NCI-H526 (cell line): ENCODE results near the gene TADA2B.

Source experiments
- DNase-seq, 2 experiments: peaks; one replicate each; lab custom pipeline; 2025; lab: John Stamatoyannopoulos, UW

TADA2B gene

DNA sequence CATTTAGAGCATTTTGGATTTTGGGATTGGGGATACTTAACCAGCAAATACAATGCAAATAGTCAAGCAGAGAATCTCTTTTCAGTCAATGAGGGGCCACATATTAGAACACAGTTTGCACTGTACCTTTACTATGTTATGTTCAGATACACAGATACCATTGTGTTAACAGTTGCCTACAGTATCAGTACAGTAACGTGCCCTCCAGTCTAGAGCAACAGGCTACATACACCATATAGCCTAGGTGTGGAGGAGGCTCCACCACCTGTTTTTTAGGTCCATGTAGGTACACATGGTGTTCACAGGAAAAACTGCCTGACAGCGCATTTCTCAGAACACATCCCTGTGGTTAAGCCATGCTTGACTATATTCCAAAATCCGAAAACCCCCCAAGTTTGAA is 15.6 kb downstream of the TADA2B start:
- DNase-seq, result no peak

- no peak for DNase-seq
Measured at GRCh38 chr4:7059662-7060061, 16.5 kb downstream of the TADA2B start.

- no peak for DNase-seq
Measured at GRCh38 chr4:7060346-7061150, 17.4 kb downstream of the TADA2B start.

GRCh38 chr4:7061815-7062214 is 18.6 kb downstream of the TADA2B start:
- DNase-seq, result no peak

DNA sequence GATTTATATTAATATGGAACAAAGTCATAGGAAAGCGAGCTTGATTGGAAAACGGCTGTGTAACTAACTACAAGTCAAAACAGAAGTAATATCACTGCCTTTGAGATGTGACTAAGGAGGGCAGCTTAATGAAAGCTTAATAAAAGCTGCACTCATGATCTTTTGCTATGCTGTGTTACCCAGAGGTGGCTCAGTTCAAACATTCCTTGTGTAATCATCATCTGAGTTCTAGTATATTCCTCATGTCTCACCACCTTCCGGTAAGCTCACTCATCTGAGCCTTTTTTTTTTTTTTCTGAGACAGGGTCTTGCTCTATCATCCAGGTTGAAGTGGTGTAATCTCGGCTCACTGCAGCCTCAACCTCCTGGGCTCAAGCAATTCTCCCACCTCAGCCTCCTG is 19.6 kb downstream of the TADA2B start:
- DNase-seq, result no peak

- no peak for DNase-seq
Measured at GRCh38 chr4:7063362-7063761, 20.2 kb downstream of the TADA2B start.

DNA sequence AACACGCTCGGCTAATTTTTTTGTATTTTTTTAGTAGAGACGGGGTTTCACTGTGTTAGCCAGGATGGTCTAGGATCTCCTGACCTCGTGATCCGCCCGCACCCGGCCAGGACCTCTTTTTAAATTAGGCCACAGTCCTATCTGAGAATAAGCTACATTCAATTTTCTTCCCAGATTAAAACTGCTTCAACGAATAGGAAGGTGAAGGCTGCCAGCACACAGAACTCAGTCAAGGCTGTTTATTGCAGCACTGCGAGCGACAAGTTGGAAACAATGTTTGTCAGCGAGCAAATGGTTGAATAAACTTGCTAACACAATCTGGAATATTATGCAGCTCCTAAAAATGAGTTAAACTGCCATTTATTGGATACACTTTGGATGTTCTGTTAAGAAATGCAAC is 22.8 kb downstream of the TADA2B start:
- no peak for DNase-seq

DNA sequence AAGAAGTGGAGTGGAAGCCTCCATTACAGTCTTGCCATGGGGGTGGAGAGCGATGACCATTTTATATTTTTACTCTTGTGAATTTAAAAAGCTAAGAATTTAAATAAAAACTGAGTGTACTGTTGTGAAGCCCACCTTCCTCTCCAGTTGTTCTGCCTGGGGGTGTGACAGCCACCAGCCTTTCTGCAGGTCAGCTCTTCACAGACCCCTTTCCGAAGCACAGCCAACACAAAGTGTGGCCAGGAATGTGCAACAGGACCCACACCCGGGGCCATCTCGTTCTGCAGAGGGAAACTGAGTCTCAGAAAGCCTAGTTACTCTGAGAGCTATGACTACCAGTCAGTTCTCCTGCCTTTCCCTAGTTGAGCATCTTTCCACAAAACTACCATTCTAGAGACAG is 23.3 kb downstream of the TADA2B start:
- no peak for DNase-seq

- DNase-seq, result no peak
Measured at GRCh38 chr4:7067126-7067451, 23.9 kb downstream of the TADA2B start.

DNA sequence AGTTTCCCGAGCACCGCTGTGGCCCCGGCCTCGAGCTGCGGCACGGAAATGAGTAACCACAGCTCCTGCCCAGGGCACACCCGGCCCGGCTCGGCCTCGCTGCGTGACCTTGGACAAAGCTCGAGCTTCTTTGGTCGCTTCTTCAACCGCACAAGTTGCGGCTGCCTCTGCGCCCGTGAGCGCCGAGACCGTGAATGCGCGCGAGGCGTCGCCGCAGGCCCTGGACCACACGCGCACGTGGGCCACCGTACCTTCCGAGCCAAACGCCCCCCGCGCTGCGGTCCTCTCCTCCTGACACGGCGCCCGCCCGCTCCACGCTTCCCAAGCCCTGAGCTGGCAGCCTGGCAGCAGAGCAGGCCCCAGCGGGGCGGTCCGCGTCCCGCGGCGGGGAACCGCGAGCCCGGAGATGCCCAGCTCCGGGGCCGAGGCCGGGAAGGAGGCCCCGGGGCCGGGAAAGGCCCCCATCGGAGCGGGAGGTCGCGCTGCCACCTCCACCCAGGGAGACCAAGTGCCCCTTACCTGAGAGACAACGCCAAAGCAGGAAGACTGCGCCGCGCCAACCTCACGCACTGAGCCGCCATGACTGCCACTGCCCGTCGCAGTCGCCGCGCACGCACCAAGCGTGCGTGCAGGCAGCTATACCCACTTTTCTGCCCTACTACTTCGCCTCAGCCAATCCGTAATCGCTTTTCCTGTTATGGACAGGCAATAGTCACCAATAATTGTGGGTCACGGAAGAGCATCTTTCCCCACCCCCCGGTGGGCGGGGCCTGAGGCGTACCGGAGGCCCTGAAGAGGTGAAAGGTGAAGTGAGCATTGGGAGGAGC is 24.5 kb downstream of the TADA2B start, which contains the start of gene GRPEL1:
GRPEL1 (minus strand) TSS at position 613 of the 827 bp plus-strand sequence; CDS start at position 581, 32 bp downstream.
- peak; percentile 98 to 99 for DNase-seq

DNA sequence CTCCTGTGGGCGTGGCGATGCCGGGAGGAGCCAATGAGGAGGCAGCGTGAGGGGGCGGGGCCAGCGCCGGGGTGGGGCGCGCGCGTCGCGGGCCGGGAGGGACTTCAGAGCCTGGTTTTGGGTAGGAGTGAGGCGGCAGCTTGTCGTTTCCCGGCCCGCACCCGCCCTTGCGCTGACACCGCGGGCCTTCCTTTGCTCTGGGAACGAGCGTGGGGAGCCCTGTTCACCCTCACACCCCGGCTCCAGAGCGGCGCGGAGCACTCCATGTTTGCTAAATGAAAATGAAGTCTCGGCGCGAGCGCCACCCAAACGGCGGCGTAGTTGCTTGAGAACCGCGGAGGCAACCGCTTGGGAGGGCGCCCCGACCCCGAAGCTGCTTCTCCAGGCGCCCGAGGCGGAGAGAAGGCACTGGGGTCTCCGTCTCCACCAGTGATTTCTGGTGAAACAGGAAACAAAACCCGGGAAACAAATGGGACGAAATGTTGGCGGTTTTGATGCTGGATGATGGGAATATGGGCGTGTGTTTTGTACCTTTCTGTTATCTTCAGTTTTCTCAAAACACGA is 25.2 kb downstream of the TADA2B start:
- peak in 1 of 2 experiments; percentile 70 for DNase-seq

DNA sequence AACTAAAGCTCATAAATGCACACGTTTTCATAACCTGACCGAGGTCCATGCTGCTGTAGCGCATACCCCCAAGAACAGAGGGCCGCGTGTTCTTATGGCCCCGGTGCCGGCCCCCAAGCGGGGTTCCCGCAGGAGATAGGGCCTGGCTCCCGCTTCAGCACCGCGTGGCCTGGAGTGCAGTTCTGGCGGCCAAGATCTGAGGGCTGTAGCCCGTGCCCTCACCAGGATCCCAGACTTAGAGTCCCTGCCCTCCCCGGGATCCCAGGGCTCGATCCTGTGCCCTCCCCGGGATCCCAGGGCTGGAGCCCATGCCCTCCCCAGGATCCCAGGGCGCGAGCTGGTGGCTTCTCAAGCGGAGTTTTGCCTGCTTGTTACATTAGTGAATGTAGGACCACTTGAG is 25.7 kb downstream of the TADA2B start:
- DNase-seq, result peak in 1 of 2 experiments; percentile 49

DNA sequence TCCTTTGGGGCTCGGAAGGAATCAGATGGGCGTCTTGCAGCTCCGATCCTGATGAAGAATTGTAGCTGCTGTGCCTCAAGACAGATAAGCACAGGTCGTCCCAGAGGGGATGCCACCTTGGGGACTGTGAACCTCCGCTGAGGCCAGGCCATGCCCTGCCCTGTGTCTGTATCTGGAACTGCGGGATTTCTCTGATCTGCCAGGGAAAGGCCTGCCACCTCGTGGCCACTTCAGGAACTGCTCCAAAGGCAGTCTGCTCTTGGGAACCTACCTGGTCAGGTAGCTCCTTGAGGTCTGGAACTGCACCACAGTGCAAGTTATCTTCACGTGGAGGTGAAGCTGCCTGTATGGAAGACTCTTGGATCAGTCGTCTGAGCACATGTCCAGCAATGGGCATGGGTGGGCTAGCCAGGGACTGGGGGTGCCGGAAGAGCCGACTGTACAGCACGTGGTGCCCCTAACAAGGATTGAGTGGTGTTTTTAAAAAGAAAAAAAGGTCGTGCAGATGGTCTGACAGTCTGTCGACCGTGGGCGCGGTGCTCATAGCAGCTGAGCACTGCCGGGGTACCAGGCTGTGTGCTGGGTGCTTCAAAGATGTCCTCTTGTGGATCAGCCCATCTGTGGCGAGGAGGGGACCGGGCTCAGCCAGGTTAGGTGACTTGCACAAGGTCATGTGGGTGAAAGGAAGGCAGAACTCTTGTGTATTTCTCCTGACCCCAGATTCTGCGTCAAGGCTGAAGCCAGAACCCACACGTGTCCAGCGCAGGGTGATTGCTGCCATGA is 27.7 kb downstream of the TADA2B start:
- peak; percentile 58 to 91 for DNase-seq

DNA sequence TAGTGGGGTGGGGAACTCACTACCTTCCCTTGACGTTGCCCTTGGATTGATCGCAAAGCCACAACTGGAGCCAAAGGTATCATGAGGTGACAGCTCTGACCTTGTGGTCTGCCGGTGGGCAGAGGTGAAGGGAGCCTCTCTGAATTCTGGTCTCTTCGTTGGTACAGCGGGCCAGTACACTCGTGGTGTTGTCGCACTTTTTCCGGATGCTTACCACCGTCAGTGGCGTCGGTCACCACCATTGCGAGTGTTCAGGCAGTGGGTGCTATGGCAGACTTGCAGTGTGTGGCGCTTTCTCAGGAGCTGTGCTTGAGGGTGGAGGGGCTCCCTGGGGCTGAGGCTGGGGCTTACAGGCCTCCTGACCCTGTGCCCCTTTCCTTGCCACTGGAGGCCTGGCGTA is 29.9 kb downstream of the TADA2B start:
- DNase-seq, result no peak

DNA sequence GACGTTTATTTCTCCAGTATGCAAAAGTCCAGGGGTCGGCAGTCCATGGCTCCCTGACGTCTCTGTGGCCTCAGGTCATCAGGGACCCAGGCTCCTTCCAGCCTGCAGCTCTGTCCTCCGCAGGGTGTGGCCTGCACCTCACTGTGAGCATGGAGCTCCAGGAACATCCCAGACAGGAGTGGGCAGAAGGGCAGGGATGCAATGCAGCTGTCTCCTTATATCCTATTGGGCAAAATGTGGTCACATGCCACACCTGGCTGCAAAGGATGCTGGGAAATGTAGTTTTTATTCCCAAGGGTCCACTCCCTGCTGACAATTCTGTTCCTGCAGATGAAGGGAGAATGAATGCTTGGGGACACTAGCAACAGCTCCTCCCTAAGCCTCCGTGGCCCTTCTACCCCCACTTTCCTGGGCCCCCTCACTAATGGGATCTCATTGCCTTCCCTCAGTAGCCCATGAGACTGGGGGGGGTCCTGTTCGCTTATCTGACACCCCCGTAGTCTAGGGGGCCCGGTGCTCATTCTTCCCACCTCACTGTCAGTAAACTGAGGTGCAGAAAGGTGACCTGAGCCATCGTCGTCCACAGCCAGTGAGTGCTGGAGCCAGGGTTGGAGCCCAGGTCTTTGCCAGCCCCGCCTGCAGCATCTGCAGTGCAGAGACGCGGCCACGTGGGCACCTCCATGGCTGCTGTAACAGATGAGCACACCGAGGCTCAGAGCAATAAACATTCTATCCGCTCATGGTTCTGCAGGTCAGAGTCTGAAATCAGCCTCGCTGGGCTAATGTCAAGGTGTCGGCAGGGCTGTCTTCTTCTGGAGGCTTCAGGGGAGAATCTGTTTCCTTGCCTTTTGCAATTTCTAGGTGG is 30.6 kb downstream of the TADA2B start:
- DNase-seq, result peak; percentile 71 to 90

- no peak for DNase-seq
Measured at GRCh38 chr4:7074426-7074825, 31.3 kb downstream of the TADA2B start.

DNA sequence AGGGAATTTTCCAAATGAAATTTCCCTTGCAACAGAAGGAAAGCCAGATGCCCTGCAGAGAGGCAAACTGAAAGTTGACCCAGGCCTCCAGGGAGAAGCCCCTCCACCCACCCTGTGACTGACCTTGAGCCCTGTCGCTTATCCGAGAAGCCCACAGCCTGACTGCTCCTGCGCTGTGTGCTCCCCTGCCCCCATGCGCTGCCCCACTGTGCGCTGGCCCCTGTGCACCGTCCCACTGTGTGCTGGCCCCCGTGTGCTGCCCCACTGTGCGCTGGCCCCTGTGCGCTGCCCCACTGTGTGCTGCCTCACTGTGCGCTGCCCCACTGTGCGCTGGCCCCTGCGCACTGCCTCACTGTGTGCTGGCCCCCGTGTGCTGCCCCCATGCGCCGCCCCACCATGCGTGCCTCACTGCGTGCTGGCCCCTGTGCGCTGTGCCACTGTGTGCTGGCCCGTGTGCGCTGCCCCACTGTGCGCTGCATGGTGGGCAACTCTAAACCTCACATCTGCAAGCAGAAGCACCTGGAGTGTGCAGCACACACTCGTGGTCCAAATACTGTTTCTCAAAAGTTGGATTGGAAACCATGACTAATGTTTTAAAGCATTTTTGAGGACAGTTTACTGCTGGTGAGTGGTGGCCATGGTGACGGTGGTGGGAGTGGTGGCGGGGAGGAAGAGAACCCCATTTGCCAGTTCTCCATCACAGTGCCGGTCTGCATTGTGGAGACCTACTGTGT is 33.0 kb downstream of the TADA2B start:
- peak in 1 of 2 experiments; percentile 18 for DNase-seq

GRCh38 chr4:7076696-7077082 is 33.5 kb downstream of the TADA2B start:
- no peak for DNase-seq

DNA sequence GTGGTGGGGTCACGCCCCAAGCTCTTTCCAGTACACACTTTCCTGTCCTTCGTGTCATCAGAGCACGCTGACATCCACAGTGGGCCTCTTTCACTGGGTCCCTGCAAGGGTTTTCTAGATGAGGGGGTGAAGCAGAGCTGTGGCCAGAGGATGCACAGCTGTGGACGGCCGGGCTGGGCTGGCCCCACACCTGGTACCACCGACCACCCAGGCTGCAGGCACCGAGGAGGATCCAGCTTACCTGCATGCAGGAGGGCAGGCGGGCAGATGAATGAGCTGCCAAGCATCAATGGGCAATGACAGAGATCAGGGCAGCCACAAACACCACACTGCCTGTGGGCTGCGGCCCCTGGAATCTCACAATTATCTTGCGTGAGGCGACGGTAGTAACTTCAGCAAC is 34.2 kb downstream of the TADA2B start:
- DNase-seq, result no peak

GRCh38 chr4:7078025-7078424 is 34.9 kb downstream of the TADA2B start:
- DNase-seq, result no peak
